Fibroblast of skin of left quadriceps (primary cell): ENCODE measurements around the gene GIGYF1.
A peak's percentile ranks its signal among the peaks of the same experiment; 100 is the strongest.
"Not testable (repeated sequence)": the region's sequence is repeated elsewhere in the genome, so short reads cannot be mapped to it uniquely, and the experiment has no call there.

Source experiments
- DNase-seq, 2 experiments: peaks; one replicate each; pipeline ENCODE4 v3.0.0-alpha.2; 2013; ENCODE audit warnings: low read depth in 2 of 2

The GIGYF1 gene

GRCh38 chr7:100706672-100707311 lies 12.7 kb upstream of the GIGYF1 start:
- DNase-seq: no peak

- DNase-seq: peak; percentile 96 to 97
Observed at GRCh38 chr7:100705753-100706671, 12.0 kb upstream of the GIGYF1 start, which contains the start of gene POP7. Gene POP7, plus strand, starts transcription at chr7:100706121. Its CDS starts 710 bp downstream, at chr7:100706831.

GRCh38 chr7:100705320-100705752 lies 11.3 kb upstream of the GIGYF1 start:
- peak; percentile 36 to 37 for DNase-seq

GRCh38 chr7:100701089-100701488 lies 7.0 kb upstream of the GIGYF1 start:
- DNase-seq: not testable (repeated sequence)

- DNase-seq: no peak
Observed at GRCh38 chr7:100699018-100699417, 5.0 kb upstream of the GIGYF1 start.

- no peak for DNase-seq
Observed at GRCh38 chr7:100696123-100696521, 2.1 kb upstream of the GIGYF1 start.

- no peak for DNase-seq
Observed at GRCh38 chr7:100693312-100694097, 545 bp downstream of the GIGYF1 start.

GRCh38 chr7:100692578-100692961 lies 1.5 kb downstream of the GIGYF1 start:
- no peak for DNase-seq

- DNase-seq: peak; percentile 32 to 41
Observed at GRCh38 chr7:100691676-100692577, 2.1 kb downstream of the GIGYF1 start.

GRCh38 chr7:100689230-100690135 lies 4.6 kb downstream of the GIGYF1 start:
- DNase-seq: no peak

GRCh38 chr7:100688326-100688860 lies 5.7 kb downstream of the GIGYF1 start:
- no peak for DNase-seq

- DNase-seq: no peak
Observed at GRCh38 chr7:100687751-100688300, 6.2 kb downstream of the GIGYF1 start.

GRCh38 chr7:100687261-100687660 lies 6.8 kb downstream of the GIGYF1 start:
- DNase-seq: no peak

- no peak for DNase-seq
Observed at GRCh38 chr7:100686822-100687211, 7.2 kb downstream of the GIGYF1 start.

- no peak for DNase-seq
Observed at GRCh38 chr7:100686201-100686821, 7.7 kb downstream of the GIGYF1 start.

- no peak for DNase-seq
Observed at GRCh38 chr7:100685631-100686145, 8.4 kb downstream of the GIGYF1 start.

- no peak for DNase-seq
Observed at GRCh38 chr7:100685049-100685605, 8.9 kb downstream of the GIGYF1 start.

GRCh38 chr7:100684534-100685042 lies 9.5 kb downstream of the GIGYF1 start:
- no peak for DNase-seq
